ENCODE measurements around the gene ELAVL3.
"Not testable (repeated sequence)": the region's sequence is repeated elsewhere in the genome, so short reads cannot be mapped to it uniquely, and the experiment has no call there.

Gene ELAVL3

DNA sequence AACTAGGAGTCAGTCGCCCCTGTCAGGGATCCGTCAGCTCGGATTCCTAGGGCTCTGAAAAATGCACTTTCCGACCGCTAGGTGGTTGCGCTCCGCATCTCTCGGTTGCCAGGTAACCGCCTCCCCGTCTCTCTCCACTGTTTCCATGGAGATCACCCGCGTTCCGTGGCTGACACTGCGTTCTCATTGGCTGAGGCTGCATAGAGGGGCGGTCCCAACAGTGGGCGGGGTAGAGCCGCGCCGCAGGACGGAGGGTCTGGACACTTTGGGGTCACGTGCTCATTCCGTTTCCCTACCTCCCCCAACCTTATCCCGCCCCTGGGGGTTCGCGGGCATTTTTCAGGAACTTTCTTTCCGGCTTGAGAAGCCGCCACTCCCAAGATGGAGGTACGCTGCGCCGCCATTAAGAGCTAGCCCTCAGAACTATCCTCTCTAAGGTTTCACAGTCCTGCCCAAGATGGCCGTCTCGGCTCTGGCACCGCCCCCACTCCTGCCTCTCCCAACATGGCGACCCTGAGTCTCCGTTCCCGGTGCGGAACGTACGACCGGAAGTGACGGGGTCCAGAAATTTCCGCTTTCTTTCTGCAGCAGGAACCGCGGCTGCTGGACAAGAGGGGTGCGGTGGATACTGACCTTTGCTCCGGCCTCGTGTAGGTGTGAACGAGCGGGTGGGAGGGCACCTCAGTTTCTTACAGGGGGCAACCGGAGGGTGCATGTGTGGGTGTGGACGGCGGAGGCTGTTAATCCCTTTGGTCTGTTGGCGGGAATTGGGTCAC is 45.6 kb downstream of the ELAVL3 start, which contains the start of the genes ODAD3 and PRKCSH:
ODAD3 (minus strand) TSS at position 65 of the 776 bp plus-strand sequence. CDS start 105 bp downstream, outside the sequence.
PRKCSH (plus strand) TSS at position 579 of the 776 bp plus-strand sequence. CDS start 483 bp downstream, outside the sequence.
- DNase-seq, result peak; percentile 100

DNA sequence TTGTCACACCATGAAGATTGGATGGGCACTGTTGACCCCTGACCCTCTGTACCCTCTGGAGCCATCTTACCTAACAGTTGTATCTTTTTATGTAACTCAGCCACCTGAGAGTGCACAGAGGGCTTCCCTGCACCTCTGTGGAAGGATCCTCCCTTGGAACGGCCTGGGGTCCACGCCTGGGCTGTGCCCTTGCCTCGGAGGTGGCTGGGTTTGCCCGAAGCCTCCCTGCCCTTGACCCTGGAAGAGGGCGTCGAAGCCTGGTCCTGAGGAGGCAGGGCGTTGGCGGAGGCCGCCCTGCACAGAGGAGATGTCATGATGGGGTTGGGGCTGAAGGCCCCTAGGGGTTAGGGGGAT is 46.2 kb downstream of the ELAVL3 start:
- no peak for DNase-seq

DNA sequence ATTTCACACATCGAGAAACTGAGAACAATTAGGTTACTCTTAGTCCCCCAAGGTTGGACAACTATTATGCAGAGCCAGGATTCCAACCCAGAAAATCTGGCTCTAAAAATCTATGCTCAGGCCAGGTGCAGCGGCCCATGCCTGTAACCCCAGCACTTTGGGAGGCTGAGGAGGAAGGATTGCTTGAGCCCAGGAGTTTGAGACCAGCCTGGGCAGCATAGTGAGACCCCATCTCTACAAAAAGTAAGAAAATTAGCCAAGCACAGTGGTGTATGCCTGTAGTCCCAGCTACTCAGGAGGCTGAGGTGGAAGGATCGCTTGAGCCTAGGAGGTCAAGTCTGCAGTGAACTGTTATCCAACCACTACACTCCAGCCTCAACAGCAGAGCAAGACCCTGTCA is 47.3 kb downstream of the ELAVL3 start:
- not testable (repeated sequence) for DNase-seq

DNA sequence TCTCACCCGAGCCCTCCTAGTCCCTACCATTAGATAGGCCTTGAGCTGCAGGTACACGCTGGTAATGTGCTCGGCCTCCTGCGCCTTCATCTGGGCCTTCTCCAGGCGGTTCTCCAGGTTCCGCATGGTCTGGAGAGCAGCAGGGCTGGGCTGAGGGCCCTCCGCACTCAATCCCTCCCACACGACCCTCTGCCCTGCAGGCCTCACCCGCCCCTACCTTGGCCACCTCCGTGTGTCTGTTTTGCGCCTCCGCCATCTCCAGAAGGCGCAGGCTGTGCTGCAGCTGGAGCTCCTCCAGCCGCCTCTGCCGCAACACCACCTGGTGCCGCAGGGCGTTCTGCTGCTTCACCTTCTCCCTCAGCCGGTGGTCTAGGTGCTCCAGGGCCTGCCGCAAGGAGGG is 54.2 kb downstream of the ELAVL3 start:
- DNase-seq, result no peak

DNA sequence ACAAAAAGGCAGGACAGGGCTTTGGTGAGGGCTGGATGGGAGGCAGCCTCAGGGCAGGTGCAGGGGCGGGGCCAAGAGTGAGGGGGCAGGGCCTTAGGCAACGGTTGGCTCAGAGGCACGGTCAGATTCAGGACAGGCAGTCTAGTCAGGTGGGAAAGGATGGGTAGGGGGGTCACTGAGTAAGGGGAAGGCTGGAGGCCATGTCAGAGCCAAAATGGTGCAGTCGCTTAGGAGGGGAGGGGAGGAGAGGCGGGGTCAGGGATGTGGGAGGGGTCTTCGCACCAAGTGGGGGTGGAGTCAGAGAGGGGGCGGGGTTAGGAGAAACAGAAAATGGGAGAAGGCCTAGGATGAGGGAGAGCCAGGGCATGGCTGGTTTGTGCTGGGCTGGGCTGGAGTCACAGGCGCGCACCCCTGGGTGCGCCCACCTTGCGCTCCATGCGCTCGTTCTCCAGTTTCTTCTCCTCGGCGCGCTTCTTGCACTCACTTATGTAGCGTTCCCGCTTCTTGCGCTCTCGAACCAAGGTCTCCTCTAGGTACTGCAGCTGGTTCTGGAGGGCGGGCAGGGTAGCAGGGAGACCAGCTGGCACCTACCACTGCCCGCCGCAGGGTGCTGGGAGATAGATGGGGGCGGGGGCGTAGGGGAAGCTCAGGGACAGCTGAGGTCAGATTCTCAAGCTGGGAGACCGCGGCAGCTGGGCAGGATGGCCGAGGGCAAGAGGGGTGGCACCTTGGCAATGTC is 55.0 kb downstream of the ELAVL3 start:
- DNase-seq, result no peak

DNA sequence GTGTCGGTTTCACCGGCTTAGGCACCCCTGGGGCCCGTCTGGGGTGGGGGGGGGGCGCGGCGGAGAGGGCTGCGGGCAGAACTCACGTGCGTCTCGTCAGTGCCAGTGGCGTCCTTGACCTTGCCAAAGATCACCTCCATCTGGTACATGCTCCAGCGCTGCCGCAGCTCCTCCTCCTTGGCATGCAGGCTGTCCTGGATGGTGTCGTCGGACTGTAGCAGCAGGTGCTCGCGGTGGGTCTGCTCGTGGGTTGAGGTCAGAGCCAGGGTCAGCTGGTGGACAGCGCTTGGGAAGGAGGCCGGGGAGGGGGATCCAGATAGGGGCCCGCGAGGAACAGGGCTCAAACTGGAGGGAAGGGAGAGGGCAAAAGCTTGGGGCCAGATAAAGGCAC is 57.1 kb downstream of the ELAVL3 start:
- DNase-seq, result no peak

DNA sequence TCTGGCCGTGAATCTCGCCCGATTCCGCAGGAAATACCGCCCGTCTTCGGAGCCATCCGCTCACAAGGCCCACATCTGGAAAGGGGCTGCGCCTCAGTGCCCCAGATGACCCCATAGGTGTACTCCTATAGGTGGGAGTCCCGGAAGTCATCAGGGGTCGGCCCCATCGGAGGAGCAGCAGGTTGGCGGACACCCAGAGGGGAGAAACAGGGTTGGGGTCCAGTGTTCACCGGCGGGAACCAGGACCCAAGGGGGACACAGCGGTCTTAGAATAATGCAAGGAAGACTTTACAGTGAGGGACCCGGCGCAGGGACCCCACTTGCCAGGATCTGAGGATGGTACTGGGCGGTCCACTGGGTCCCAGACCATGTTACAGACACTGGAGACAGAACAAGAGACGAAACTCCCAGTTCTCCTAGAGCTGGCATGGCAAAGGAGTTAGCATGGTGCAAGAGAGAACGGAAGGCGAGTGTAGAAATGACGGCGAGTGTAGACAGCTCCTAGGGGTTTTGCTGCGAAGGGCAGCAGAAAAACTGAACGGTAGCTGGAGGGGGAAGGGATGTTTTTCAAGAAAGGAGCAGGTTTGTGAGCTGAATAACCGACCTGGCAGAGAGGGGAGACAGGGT is 57.6 kb downstream of the ELAVL3 start:
- no peak for DNase-seq

DNA sequence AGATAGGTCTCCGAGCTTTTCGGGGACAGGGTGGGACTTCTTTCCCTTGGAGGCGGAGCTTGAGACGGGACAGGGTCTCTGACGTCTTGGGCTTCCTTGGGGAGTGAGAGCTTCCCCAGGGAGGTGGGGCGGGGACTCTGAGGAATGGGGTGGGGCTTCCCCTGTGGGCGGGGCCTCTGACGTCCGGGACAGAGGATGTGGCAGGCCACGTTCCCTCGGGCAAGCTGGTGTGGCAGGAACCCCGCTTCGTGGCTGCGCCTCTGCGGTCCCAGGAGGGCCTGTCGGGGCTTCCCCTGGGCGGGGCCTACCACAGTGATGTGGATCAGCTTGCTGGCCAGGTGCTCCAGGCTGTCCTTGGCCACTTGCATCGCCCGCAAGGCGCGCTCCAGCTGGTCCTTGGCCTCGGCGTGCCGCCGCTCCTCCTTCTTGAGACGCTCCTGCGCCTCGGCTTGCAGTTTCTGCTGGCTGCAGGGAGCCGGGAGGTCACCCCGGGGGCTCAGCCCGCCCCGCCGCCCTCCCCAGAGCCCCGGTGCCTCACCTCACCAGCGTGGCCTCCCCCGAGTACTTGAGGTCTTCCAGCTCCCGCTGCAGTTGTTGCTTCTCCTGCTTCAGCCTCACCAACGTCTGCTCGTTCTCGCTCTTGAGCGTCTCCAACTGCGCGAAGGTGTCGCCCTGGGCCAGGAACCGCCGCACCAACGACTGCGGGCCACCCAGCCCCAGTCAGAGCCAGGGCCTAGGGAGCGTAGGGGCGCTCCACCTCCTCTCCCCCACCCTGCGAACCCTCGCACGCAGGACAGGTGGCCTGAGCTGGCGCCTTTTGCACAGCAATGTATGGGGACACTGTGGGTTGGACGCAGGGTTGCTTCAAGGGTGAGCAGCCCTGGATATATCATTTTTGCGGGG is 58.4 kb downstream of the ELAVL3 start:
- DNase-seq, result peak; percentile 49

DNA sequence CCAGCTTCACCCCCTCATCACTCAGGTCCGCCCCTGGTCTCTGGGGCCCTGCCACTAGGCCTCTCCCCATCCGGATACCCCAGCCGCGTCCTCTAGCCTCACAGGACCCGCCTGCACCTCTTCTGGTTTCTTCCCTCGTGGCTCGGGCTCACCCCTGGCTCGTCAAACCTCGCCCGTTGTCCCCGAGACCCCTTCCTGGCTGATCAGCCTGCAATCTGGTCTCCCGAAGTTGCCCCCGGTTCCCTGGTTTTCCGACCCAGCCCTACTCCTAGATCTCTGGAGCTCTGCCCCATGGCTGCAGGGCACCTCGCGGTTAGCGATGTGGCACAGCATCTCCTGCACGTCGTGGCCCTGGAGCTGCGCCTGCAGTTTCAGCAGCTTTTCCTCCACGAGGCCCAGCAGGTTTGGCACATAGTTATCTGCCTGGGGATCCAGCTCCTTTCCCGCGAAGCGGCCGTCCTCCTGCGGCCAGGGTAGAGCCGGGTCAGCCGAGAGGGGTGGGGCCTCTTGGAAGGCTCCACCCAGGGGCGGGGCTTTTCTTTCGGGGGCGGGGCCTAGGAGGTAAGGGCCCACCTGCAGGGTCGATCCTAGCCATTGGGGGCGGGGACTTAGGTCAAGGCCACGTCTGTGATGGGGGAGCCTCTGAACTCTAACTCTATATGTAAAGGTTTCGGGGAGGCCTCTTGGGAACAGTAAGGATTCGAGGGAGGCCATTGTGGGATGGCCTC is 59.3 kb downstream of the ELAVL3 start:
- DNase-seq, result peak; percentile 36

DNA sequence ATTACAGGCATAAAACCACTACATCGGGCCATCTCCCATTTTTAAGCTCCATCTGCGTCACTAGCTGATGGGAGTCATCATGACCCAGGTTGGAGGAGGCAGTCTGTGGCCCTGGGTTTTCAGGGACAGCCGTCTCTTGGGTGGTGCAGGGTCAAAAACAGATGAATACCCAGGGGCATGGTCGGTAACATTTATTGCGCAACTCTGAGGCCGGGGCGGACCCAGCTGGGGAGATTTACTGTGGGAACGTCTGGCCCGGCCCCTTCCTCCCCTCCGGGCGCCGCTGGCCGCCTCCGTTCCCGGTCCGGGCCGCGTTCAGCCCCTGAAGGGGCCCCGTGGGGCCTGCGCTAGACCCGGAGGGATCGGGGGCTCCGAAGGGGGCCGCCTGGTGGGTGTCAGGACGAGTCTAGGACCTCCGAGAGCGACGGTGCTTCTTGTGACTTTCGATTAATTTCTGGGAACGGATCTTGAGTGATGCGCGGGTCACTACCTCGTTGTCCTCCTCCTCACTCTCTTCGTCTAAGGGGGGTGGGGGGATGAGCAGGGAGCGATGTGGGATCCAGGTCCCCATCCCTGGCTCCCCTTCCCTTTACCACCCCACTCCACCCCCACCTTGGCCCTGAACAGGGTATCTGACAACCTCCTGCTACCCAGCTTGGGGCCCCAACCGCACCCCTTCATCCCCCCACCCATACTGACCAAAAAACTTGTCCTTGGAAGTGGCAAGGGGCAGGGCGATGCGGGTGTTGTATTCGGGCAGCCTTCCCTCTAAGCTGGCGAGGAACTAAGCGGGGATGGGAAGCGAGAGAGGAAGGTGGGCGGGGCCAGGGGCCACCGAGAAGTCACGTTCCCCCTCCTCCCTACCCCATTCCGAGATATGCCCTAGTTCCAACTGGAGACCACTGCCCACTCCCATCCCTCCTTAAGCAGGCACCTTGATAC is 60.1 kb downstream of the ELAVL3 start:
- peak; percentile 20 for DNase-seq

DNA sequence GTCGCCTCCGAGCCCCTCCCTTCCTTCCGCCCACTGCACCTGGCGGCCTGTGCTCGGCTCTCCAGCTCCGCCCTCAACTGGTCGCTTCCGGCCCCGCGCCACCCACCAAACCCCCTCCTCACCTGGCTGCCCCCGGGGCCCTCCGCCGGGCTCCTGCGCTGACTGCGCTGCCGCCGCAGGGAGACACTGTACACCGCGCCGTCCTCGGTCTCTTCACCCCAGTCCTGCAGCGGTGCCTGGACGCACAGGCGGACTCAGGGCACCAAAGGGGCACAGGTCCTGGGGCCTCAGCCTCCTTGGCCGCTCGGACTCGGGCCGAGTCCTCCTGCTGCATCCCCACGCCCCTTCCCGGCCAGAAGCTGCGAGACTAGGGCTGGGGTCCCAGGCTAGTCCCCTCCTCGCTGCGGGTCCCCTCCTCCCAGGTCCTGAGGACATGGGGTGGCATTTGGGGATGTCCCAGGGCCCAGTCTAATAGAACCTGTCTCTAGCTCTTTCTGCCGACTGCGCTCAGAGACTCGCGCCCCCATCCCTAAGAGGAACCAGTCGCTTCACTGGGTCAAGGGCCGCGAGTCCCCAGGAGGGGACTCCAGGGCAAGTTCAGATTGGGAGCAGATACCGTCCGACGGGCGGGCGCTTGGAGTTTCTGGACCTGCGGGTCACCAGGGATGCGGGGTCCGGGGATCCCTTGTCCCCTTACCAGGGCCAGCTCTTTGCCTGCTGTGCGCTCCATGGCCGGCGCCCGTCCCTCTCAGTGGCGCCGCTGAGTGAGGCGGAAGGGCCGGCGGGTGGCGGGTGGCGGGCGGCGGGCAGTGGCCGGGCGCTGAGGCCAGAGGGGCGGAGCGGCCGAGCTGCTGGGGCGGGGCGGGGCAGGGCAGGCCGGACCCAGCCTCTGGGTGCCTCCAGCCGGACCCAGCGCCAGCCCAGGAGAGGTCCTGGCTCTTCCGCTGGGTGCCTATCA is 62.0 kb downstream of the ELAVL3 start, which contains the start of gene RGL3:
RGL3 (minus strand) TSS at position 766 of the 958 bp plus-strand sequence; CDS start at position 730, 36 bp downstream.
- DNase-seq, result peak; percentile 70

DNA sequence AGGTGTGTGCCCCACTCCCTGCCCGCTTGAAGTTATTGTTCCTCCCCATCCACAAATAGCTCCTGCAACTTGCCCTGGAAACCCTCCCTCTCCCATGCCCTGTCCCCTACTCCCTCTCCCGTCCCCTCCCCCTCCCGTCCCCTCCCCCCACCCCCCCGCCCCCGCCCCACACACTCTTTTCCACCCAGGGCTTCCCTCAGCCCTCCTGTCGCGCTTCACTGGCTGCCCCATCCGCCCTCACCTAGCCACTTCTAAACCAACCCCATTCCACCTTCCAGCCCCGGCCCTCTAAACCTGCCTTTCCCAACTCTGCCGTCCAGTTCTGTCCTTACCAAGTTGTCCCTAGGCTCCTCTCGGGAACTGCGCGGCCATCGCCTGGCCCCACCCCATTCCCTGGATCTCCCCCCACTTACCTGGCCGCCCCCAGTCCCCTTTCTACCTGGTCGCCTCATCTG is 62.7 kb downstream of the ELAVL3 start:
- DNase-seq, result no peak

DNA sequence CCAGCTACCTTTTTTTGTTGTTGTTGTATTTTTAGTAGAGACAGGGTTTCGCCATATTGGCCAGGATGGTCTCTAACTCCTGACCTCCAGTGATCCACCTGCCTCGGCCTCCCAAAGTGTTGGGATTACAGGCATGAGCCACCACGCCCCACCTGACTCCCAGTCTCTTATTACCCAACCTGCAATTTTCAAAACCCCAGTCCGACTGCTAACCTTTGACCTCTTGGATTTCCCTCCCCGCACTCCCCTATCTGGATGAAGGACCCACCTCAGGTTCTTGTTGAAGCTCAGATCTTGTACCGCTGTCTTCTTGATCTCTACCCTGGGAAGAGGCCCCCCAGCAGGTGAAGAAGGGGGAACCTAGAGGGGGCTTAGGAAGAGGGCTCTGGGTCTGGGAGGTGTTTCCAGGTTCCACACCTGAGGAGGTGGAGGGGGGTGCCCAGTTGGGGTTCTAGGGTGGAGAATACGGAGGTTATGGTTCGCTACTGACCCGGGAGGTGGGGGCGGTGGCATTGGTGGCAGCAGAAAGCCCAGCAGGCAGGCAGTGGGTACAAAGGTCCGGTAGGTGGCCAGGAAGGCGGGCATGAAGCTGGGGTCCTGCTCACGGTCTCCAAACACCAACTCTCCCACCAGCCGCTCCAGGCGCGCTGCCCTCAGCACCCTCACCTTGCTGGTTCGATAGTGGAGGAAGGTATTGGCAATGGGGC is 64.3 kb downstream of the ELAVL3 start:
- DNase-seq, result no peak

DNA sequence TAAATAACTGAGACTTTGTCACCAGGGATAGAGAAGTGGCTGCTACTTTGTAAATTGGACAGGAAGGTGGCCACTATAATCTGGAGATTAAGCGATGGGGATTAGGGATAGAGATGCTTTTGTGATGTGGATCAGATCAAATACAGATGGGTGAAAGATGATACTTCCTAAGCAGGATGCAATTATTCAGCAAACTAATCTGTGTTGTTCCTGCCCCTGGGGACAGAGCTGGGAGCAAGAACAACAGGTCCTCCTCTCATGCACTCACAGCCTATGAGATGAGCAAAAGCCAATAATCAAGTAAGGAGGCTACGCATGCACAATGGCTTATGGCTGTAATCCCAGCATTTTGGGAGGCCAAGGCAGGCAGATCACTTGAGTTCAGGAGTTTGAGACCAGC is 66.3 kb downstream of the ELAVL3 start:
- no peak for DNase-seq

DNA sequence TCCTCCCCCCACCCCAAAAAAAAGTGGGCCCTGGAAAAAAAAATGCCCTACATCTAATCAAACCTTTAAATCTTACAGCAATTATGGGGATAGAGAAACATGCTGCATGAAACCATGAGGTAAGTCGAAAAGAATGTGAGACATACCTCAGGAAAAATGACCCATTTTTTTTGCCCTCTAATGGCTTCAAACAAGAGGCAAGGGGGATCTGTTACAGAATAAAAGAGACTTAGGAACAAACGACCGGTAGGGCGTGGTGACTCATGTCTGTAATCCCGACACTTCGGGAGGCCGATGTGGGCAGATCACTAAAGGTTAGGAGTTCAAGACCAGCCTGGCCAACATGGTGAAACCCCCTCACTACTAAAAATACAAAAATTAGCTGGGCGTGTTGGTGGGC is 70.2 kb downstream of the ELAVL3 start:
- DNase-seq, result no peak

DNA sequence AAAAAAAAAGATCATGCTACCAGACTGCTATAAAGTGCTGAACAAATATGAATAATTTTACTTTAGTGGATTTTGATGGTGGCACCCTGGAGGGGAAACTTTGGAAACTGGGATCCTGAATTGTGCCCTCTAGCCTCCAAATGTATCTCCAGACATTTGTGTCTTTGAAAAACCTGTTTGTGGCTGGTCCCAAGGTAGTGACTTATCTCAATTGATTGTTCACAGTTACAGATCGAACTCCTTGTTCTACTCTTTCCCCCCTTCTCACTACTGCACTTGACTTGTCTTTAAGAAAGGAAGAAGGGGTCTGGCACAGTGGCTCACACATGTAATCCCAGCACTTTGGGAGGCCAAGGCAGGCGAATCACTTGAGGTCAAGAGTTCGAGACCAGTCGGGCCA is 72.3 kb downstream of the ELAVL3 start:
- no peak for DNase-seq

DNA sequence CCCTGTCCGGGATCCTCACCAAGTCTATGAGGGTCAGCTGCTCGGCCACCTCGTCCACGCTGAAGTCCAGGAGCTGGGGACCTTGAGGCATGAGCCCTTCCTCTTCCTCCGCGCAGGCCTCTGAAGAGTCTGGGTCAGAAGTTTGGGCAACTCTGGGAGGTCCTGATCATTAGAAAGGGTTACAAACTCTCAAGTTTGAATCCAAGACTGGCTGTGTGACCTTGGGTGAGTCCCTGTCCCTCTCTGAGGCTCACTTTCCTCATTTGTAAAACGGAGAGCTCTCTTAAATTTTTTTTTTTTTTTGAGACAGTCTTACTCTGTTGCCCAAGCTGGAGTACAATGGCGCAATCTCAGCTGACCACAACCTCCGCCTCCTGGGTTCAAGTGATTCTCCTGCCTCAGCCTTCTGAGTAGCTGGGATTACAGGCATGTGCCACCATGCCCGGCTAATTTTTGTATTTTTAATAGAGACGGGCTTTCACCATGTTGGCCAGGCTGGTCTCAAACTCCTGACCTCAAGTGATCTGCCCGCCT is 74.1 kb downstream of the ELAVL3 start:
- DNase-seq, result not testable (repeated sequence)

Data from DMS153 (cell line).